Liver (tissue), 9 donors: ENCODE data around the gene KCNN3. TPM values are rescaled to one million over a fixed set of nuclear protein-coding genes. Genes with fewer than 3 reads are reported as not detected.
A peak's percentile ranks its signal among the peaks of the same experiment; 100 is the strongest.

Experiments used
- DNase-seq: peaks from one replicate; pipeline ENCODE4 v3.0.0-alpha.2; 2017; ENCODE audit warnings: low spot score
- H3K27ac ChIP-seq, 2 donors: one replicate each; pipeline ENCODE4 v1.7.0; 2013; ENCODE audit warnings: inconsistent platforms in 2 of 2, low read length in 2 of 2, control low read depth in 1 of 2, low read depth in 1 of 2, mild to moderate bottlenecking in 1 of 2
- H3K27me3 ChIP-seq, 4 donors: one replicate each; pipeline versions ENCODE4 v1.6.1 to v1.7.0; 2013; ENCODE audit warnings: low read length in 3 of 4, inconsistent platforms in 1 of 4, mild to moderate bottlenecking in 1 of 4, moderate library complexity in 1 of 4; ENCODE audit not compliant: control insufficient read depth in 4 of 4, insufficient read depth in 4 of 4
- H3K36me3 ChIP-seq, 4 donors: one replicate each; pipeline versions ENCODE4 v1.6.1 to v1.7.0; 2013; ENCODE audit warnings: low read length in 3 of 4, mild to moderate bottlenecking in 3 of 4, low read depth in 1 of 4, moderate library complexity in 1 of 4; ENCODE audit not compliant: control insufficient read depth in 4 of 4, insufficient read depth in 3 of 4
- H3K4me1 ChIP-seq, 4 donors: one replicate each; pipeline versions ENCODE4 v1.6.1 to v1.7.0; 2013; ENCODE audit warnings: low read length in 3 of 4, mild to moderate bottlenecking in 3 of 4, moderate library complexity in 1 of 4; ENCODE audit not compliant: control insufficient read depth in 4 of 4, insufficient read depth in 4 of 4
- H3K4me3 ChIP-seq, 3 donors: one replicate each; pipeline versions ENCODE4 v1.6.1 to v1.7.0; 2013; ENCODE audit warnings: low read length in 3 of 3, control low read depth in 1 of 3, low read depth in 1 of 3, mild to moderate bottlenecking in 1 of 3
- H3K9ac ChIP-seq, 2 donors: one replicate each; pipeline ENCODE4 v1.7.0; 2013; ENCODE audit warnings: low read length in 2 of 2, mild to moderate bottlenecking in 2 of 2, moderate library complexity in 2 of 2, control low read depth in 1 of 2, low read depth in 1 of 2
- H3K9me3 ChIP-seq, 4 donors: one replicate each; pipeline versions ENCODE4 v1.6.1 to v1.7.0; 2013; ENCODE audit warnings: low read length in 3 of 4; ENCODE audit not compliant: control insufficient read depth in 4 of 4
- ATF3 ChIP-seq: IDR thresholded peaks from 2 replicates; pipeline ENCODE4 v1.6.1; 2016; ENCODE audit warnings: antibody characterized with exemption
- CTCF ChIP-seq: fragments of 150-350 bp; IDR thresholded peaks from 2 replicates; pipeline ENCODE4 v1.5.1; 2017; ENCODE audit warnings: improper control_type of control experiment, low read depth, low read length; ENCODE audit not compliant: missing input control
- FOXA1 ChIP-seq: IDR thresholded peaks from 2 replicates; pipeline ENCODE4 v1.6.1; 2016; ENCODE audit warnings: antibody characterized with exemption
- FOXA2 ChIP-seq: IDR thresholded peaks from 2 replicates; pipeline ENCODE4 v1.6.1; 2016; ENCODE audit warnings: antibody characterized with exemption
- GABPA ChIP-seq, 2 donors: IDR thresholded peaks in 1 of 2; conservative IDR thresholded peaks in 1 of 2; 2 replicates each; pipeline ENCODE4 v1.6.1; 2016; ENCODE audit warnings: antibody characterized with exemption in 2 of 2, mild to moderate bottlenecking in 1 of 2, moderate library complexity in 1 of 2
- HNF4A ChIP-seq, 2 donors: conservative IDR thresholded peaks; 2 replicates each; pipeline ENCODE4 v1.6.1; 2016; ENCODE audit warnings: antibody characterized with exemption in 2 of 2, mild to moderate bottlenecking in 2 of 2
- HNF4G ChIP-seq: IDR thresholded peaks from 2 replicates; pipeline ENCODE4 v1.6.1; 2016; ENCODE audit warnings: antibody characterized with exemption
- JUND ChIP-seq, 2 donors: IDR thresholded peaks; 2 replicates each; pipeline ENCODE4 v1.6.1; 2016; ENCODE audit warnings: antibody characterized with exemption in 2 of 2
- NR2F2 ChIP-seq: IDR thresholded peaks from 2 replicates; pipeline ENCODE4 v1.6.1; 2016; ENCODE audit warnings: antibody characterized with exemption
- RAD21 ChIP-seq, 2 donors: IDR thresholded peaks; 2 replicates each; pipeline ENCODE4 v1.6.1; 2016; ENCODE audit warnings: antibody characterized with exemption in 2 of 2, mild to moderate bottlenecking in 2 of 2
- REST ChIP-seq: IDR thresholded peaks from 2 replicates; pipeline ENCODE4 v1.6.1; 2016; ENCODE audit warnings: antibody characterized with exemption, mild to moderate bottlenecking
- RXRA ChIP-seq, 2 donors: IDR thresholded peaks; 2 replicates each; pipeline ENCODE4 v1.6.1; 2017 to 2018; ENCODE audit warnings: antibody characterized with exemption in 2 of 2, mild to moderate bottlenecking in 1 of 2
- SP1 ChIP-seq: IDR thresholded peaks from 2 replicates; pipeline ENCODE4 v1.6.1; 2018; ENCODE audit warnings: antibody characterized with exemption, mild to moderate bottlenecking
- YY1 ChIP-seq: IDR thresholded peaks from 2 replicates; pipeline ENCODE4 v1.6.1; 2016; ENCODE audit warnings: antibody characterized with exemption, mild to moderate bottlenecking
- ZBTB33 ChIP-seq: IDR thresholded peaks from 2 replicates; pipeline ENCODE4 v1.6.1; 2016; ENCODE audit warnings: antibody characterized with exemption
- WGBS: extraction: QIAGEN DNeasy Blood & Tissue Kit; methylation state at CpG from one replicate; pipeline ENCODE4 v1.1.7; 2013; 5-methylcytosine and 5-hydroxymethylcytosine counted together
- polyA plus RNA-seq, 2 donors: library from polyadenylated mRNA; stranded (reverse) in 1 of 2; unstranded in 1 of 2; fragments of 200-250 nt in 1 of 2; fragments of >200 nt in 1 of 2; fragmentation: Nextera tagmentation in 1 of 2; extraction: Ambion mirVana in 1 of 2; gene quantifications; one replicate each; pipeline versions ENCODE4 v1.2.1 to v1.2.3, GENCODE V29; 2013 to 2015
- total RNA-seq, 2 donors: library from RNA; depleted of rRNA; stranded (reverse); fragments of >200 nt; gene quantifications; one replicate each; pipeline ENCODE4 v1.2.3, GENCODE V29; 2014
- donor health status: healthy.
- donor health status: healthy.
- donor health status: healthy.
- donor health status: healthy.
- donor health status: healthy.

Gene KCNN3
- total and polyA plus RNA-seq, 4 donors = 0.09 to 0.68 (median 0.15) TPM

- H3K27me3 ChIP-seq = no peaks in the 10 kb centered on the region
- TF ChIP-seq RAD21 (IDR thresholded peaks at IDR 0.05) = peak; percentile 90 to 96
- TF ChIP-seq NR2F2 = no peak
- peak; percentile 86 for TF ChIP-seq CTCF
- TF ChIP-seq HNF4A (conservative IDR thresholded peaks at IDR 0.05) = no peak
- TF ChIP-seq ZBTB33 = no peak
- no peak for TF ChIP-seq FOXA1
- no peak for TF ChIP-seq SP1
- no peak overlapping the region for H3K4me3 ChIP-seq
- 28% methylated on average over 20 of the region's 20 CpGs for WGBS
- H3K36me3 ChIP-seq = no peaks in the 10 kb centered on the region
- no peak overlapping the region for H3K9ac ChIP-seq
- H3K27ac ChIP-seq = no peak overlapping the region
- H3K9me3 ChIP-seq = no peaks in the 10 kb centered on the region
- peak; percentile 78 for DNase-seq
- H3K4me1 ChIP-seq = peaks cover 6 to 15% (median 9%) of the 10 kb centered on the region in 4 donors
These were observed 8.4 kb upstream of the KCNN3 start for GRCh38 chr1:154878371-154879037.

GRCh38 chr1:154877370-154877974 lies 7.4 kb upstream of the KCNN3 start:
- H3K27me3 ChIP-seq = no peaks in the 10 kb centered on the region
- H3K9ac ChIP-seq = no peak overlapping the region
- no peaks in the 10 kb centered on the region for H3K9me3 ChIP-seq
- peak overlapping the region; percentile 67 to 77 for H3K27ac ChIP-seq
- 58% methylated on average over 17 of the region's 17 CpGs for WGBS
- H3K36me3 ChIP-seq = no peaks in the 10 kb centered on the region
- no peak overlapping the region for H3K4me3 ChIP-seq
- DNase-seq = no peak
- peaks cover 6 to 15% (median 9%) of the 10 kb centered on the region in 4 donors for H3K4me1 ChIP-seq
- TF ChIP-seq NR2F2 (peak; percentile 50), FOXA2 (peak; percentile 83), REST (no peak), RXRA (IDR thresholded peaks at IDR 0.05) (peak; percentile 71 to 82), YY1 (peak; percentile 61), RAD21 (IDR thresholded peaks at IDR 0.05) (peak; percentile 14 to 39), HNF4A (conservative IDR thresholded peaks at IDR 0.05) (peak; percentile 76 to 90), ZBTB33 (no peak), ATF3 (peak; percentile 45), CTCF (no peak), GABPA (IDR thresholded peaks at IDR 0.05 in 1 of 2, conservative IDR thresholded peaks at IDR 0.05 in 1 of 2) (peak in 1 of 2 donors; percentile 29), HNF4G (peak; percentile 49), SP1 (peak; percentile 69), FOXA1 (peak; percentile 50), JUND (IDR thresholded peaks at IDR 0.05) (peak; percentile 87 to 94)
